ENCODE data around the gene CHGA. TPM values are rescaled to one million over a fixed set of nuclear protein-coding genes. Genes with fewer than 3 reads are reported as not detected.

Gene CHGA
- total and polyA plus RNA-seq, 4 donors, result 0.05 TPM; not detected in 3

GRCh38 chr14:92942976-92943710, 20.2 kb downstream of the CHGA start:
- peaks cover 0 to 29% (median 7%) of the 10 kb centered on the region in 4 donors for H3K36me3 ChIP-seq (ENCODE audit: control insufficient read depth in 4 of 4, insufficient read depth in 3 of 4, low read depth in 1 of 4, low read length in 3 of 4)
- H3K4me1 ChIP-seq (ENCODE audit: control insufficient read depth in 4 of 4, insufficient read depth in 4 of 4, low read length in 3 of 4), result peaks cover 4 to 27% (median 21%) of the 10 kb centered on the region in 4 donors
- no peak for DNase-seq (ENCODE audit: low spot score)
- H3K4me3 ChIP-seq (ENCODE audit: low read depth in 1 of 3, low read length in 3 of 3), result no peak overlapping the region
- H3K9ac ChIP-seq (ENCODE audit: low read depth in 1 of 2, low read length in 2 of 2), result no peak overlapping the region
- no peak overlapping the region for H3K27ac ChIP-seq (ENCODE audit: low read depth in 1 of 2, low read length in 2 of 2)
- no peaks in the 10 kb centered on the region for H3K9me3 ChIP-seq (ENCODE audit: control insufficient read depth in 4 of 4, low read length in 3 of 4)
- TF ChIP-seq NR2F2 (IDR thresholded peaks at IDR 0.05) (no peak), JUND (IDR thresholded peaks at IDR 0.05) (no peak), GABPA (IDR thresholded peaks at IDR 0.05 in 1 of 2, conservative IDR thresholded peaks at IDR 0.05 in 1 of 2) (no peak), TAF1 (conservative IDR thresholded peaks at IDR 0.05) (no peak), HNF4A (conservative IDR thresholded peaks at IDR 0.05) (no peak), EGR1 (IDR thresholded peaks at IDR 0.05; ENCODE audit: low read depth in 2 of 2) (no peak), SP1 (IDR thresholded peaks at IDR 0.05) (no peak), YY1 (IDR thresholded peaks at IDR 0.05) (no peak), HNF4G (IDR thresholded peaks at IDR 0.05) (no peak)
- TF ChIP-seq, protein P1, sequence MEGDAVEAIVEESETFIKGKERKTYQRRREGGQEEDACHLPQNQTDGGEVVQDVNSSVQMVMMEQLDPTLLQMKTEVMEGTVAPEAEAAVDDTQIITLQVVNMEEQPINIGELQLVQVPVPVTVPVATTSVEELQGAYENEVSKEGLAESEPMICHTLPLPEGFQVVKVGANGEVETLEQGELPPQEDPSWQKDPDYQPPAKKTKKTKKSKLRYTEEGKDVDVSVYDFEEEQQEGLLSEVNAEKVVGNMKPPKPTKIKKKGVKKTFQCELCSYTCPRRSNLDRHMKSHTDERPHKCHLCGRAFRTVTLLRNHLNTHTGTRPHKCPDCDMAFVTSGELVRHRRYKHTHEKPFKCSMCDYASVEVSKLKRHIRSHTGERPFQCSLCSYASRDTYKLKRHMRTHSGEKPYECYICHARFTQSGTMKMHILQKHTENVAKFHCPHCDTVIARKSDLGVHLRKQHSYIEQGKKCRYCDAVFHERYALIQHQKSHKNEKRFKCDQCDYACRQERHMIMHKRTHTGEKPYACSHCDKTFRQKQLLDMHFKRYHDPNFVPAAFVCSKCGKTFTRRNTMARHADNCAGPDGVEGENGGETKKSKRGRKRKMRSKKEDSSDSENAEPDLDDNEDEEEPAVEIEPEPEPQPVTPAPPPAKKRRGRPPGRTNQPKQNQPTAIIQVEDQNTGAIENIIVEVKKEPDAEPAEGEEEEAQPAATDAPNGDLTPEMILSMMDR (IDR thresholded peaks at IDR 0.05; ENCODE audit: low read depth, low read length, missing input control), result no peak
- TF ChIP-seq, protein P2, sequence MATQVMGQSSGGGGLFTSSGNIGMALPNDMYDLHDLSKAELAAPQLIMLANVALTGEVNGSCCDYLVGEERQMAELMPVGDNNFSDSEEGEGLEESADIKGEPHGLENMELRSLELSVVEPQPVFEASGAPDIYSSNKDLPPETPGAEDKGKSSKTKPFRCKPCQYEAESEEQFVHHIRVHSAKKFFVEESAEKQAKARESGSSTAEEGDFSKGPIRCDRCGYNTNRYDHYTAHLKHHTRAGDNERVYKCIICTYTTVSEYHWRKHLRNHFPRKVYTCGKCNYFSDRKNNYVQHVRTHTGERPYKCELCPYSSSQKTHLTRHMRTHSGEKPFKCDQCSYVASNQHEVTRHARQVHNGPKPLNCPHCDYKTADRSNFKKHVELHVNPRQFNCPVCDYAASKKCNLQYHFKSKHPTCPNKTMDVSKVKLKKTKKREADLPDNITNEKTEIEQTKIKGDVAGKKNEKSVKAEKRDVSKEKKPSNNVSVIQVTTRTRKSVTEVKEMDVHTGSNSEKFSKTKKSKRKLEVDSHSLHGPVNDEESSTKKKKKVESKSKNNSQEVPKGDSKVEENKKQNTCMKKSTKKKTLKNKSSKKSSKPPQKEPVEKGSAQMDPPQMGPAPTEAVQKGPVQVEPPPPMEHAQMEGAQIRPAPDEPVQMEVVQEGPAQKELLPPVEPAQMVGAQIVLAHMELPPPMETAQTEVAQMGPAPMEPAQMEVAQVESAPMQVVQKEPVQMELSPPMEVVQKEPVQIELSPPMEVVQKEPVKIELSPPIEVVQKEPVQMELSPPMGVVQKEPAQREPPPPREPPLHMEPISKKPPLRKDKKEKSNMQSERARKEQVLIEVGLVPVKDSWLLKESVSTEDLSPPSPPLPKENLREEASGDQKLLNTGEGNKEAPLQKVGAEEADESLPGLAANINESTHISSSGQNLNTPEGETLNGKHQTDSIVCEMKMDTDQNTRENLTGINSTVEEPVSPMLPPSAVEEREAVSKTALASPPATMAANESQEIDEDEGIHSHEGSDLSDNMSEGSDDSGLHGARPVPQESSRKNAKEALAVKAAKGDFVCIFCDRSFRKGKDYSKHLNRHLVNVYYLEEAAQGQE (IDR thresholded peaks at IDR 0.05), result no peak
- 97% methylated on average over 30 of the region's 30 CpGs for WGBS
- no peaks in the 10 kb centered on the region for H3K27me3 ChIP-seq (ENCODE audit: control insufficient read depth in 4 of 4, insufficient read depth in 4 of 4, low read length in 3 of 4)

DNA sequence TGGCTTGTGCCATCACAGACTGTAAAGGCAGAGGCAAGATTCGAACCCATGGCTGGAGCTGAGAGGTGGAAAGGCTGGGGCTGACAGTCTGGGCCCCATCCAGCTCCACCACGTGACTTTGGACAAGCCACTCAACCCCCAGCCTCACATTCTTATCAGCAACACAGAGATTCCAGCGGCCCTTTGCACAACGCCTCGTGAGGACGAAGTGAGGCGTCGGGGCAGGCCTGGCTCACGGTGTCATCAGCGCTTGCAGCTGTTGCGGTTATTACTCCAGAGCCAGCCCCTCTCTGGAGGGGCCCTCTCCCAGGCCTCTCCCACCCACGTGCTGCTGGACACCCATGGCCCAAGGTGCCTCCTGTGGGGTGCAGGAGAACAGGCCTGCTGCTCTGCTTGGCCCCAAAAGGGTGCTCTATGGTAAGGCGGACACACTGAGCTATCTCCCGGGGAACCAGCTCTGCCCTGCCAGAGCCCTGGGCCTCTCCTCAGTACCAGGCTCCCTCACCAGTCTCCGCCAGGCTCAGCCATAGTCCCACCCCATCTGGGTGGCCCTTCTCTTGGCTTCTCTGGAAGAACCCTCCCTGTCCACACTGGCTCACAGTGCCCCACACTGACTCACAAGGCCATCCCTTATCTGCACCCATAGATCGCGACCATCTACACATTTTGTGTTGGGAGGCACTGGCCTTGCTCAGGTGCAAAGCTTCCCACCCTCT, 21.1 kb downstream of the CHGA start:
- Histone ChIP-seq H3K27me3 (ENCODE audit: control insufficient read depth in 4 of 4, insufficient read depth in 4 of 4, low read length in 3 of 4) (no peaks in the 10 kb centered on the region), H3K4me3 (ENCODE audit: low read depth in 1 of 3, low read length in 3 of 3) (no peak overlapping the region), H3K4me1 (ENCODE audit: control insufficient read depth in 4 of 4, insufficient read depth in 4 of 4, low read length in 3 of 4) (peaks cover 4 to 27% (median 21%) of the 10 kb centered on the region in 4 donors), H3K9ac (ENCODE audit: low read depth in 1 of 2, low read length in 2 of 2) (no peak overlapping the region), H3K36me3 (ENCODE audit: control insufficient read depth in 4 of 4, insufficient read depth in 3 of 4, low read depth in 1 of 4, low read length in 3 of 4) (peaks cover 0 to 29% (median 7%) of the 10 kb centered on the region in 4 donors), H3K27ac (ENCODE audit: low read depth in 1 of 2, low read length in 2 of 2) (no peak overlapping the region), H3K9me3 (ENCODE audit: control insufficient read depth in 4 of 4, low read length in 3 of 4) (no peaks in the 10 kb centered on the region)
- no peak for DNase-seq (ENCODE audit: low spot score)
- 94% methylated on average over 17 of the region's 17 CpGs for WGBS
- TF ChIP-seq RXRA (IDR thresholded peaks at IDR 0.05), result no peak
- TF ChIP-seq, protein P3, sequence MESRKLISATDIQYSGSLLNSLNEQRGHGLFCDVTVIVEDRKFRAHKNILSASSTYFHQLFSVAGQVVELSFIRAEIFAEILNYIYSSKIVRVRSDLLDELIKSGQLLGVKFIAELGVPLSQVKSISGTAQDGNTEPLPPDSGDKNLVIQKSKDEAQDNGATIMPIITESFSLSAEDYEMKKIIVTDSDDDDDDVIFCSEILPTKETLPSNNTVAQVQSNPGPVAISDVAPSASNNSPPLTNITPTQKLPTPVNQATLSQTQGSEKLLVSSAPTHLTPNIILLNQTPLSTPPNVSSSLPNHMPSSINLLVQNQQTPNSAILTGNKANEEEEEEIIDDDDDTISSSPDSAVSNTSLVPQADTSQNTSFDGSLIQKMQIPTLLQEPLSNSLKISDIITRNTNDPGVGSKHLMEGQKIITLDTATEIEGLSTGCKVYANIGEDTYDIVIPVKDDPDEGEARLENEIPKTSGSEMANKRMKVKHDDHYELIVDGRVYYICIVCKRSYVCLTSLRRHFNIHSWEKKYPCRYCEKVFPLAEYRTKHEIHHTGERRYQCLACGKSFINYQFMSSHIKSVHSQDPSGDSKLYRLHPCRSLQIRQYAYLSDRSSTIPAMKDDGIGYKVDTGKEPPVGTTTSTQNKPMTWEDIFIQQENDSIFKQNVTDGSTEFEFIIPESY (IDR thresholded peaks at IDR 0.05), result no peak

Measured in liver (tissue), 9 donors.